B cell (primary cell): ENCODE results near the gene PRSS48. TPM values are rescaled to one million over a fixed set of nuclear protein-coding genes. Genes with fewer than 3 reads are reported as not detected.

Experiments used
- ATAC-seq: fragments of 200-7000 bp; cut with Tn5 transposase; one replicate; pipeline ENCODE4 v1.10.0; 2021; ENCODE audit warnings: low read depth, mild to moderate bottlenecking, moderate number of reproducible peaks, moderate library complexity
- CTCF ChIA-PET: fragments of 350-600 bp; sonication (Branson Sonifier 250); formaldehyde crosslinking; loops from one replicate; lab custom pipeline; 2021; ENCODE audit warnings: antibody characterized with exemption, inconsistent platforms; lab: Charles Lee
- POLR2A ChIA-PET: fragments of 350-600 bp; sonication (Branson Sonifier 250); formaldehyde crosslinking; loops from one replicate; lab custom pipeline; 2021; ENCODE audit warnings: antibody characterized with exemption; lab: Charles Lee
- DNase-seq: peaks from one replicate; pipeline ENCODE4 v3.0.0; 2013
- H2AFZ ChIP-seq: 2 replicates; pipeline ENCODE4 v1.6.1; 2012; ENCODE audit warnings: mild to moderate bottlenecking, low read depth, low read length; ENCODE audit not compliant: insufficient read depth, poor library complexity, severe bottlenecking
- H3K27ac ChIP-seq, 2 donors: 1 replicate in 1 of 2; 2 replicates in 1 of 2; pipeline ENCODE4 v1.5.1; 2012 to 2013; ENCODE audit warnings: low read length in 2 of 2, mild to moderate bottlenecking in 2 of 2, moderate library complexity in 1 of 2
- H3K27me3 ChIP-seq, 4 experiments: fragments of 200-600 bp in 1 of 4; sonication (generic) in 1 of 4; replicated peaks in 1 of 4; 1 replicate in 2 of 4; 2 replicates in 2 of 4; pipeline versions ENCODE4 v1.6.1 to v1.7.0; 2013 to 2016; ENCODE audit warnings: low read length in 3 of 4, mild to moderate bottlenecking in 2 of 4, mixed read lengths in 1 of 4, moderate library complexity in 1 of 4; ENCODE audit not compliant: insufficient read depth in 4 of 4, control insufficient read depth in 3 of 4; ENCODE audit errors: control extremely low read depth in 1 of 4
- H3K36me3 ChIP-seq, 2 experiments: replicated peaks in 1 of 2; 1 replicate in 1 of 2; 2 replicates in 1 of 2; pipeline versions ENCODE4 v1.6.1 to v1.7.1; 2013; ENCODE audit warnings: low read length in 1 of 2; ENCODE audit not compliant: insufficient read depth in 2 of 2, control insufficient read depth in 1 of 2; ENCODE audit errors: control extremely low read depth in 1 of 2, extremely low read depth in 1 of 2
- H3K4me1 ChIP-seq, 2 donors: fragments of 200-600 bp in 1 of 2; sonication (generic) in 1 of 2; 1 replicate in 1 of 2; 2 replicates in 1 of 2; pipeline versions ENCODE4 v1.5.1 to v1.6.1; 2013 to 2017; ENCODE audit warnings: low read length in 2 of 2; ENCODE audit not compliant: control insufficient read depth in 2 of 2, insufficient read depth in 2 of 2
- H3K4me2 ChIP-seq: replicated peaks from 2 replicates; pipeline ENCODE3; 2012; ENCODE audit warnings: mild to moderate bottlenecking, low read depth, low read length; ENCODE audit not compliant: poor library complexity, severe bottlenecking
- H3K4me3 ChIP-seq, 5 experiments: fragments of 200-600 bp in 1 of 5; sonication (generic) in 1 of 5; 1 replicate in 3 of 5; 2 replicates in 2 of 5; pipeline versions ENCODE4 v1.5.1 to v1.7.0; 2011 to 2016; ENCODE audit warnings: low read length in 4 of 5, mild to moderate bottlenecking in 4 of 5, low read depth in 2 of 5, control low read depth in 1 of 5, moderate library complexity in 1 of 5; ENCODE audit not compliant: insufficient read depth in 1 of 5; ENCODE audit errors: control extremely low read depth in 1 of 5, extremely low read depth in 1 of 5
- H3K79me2 ChIP-seq: fragments of 200-600 bp; sonication (generic); one replicate; pipeline ENCODE4 v1.6.0; 2016; ENCODE audit warnings: low read length; ENCODE audit not compliant: control insufficient read depth, insufficient read depth
- H3K9ac ChIP-seq: fragments of 200-600 bp; sonication (generic); 2 replicates; pipeline ENCODE4 v1.6.1; 2017; ENCODE audit warnings: mild to moderate bottlenecking, low read length, moderate library complexity
- H3K9me3 ChIP-seq, 3 donors: one replicate each; pipeline versions ENCODE4 v1.6.1 to v1.7.1; 2013; ENCODE audit warnings: low read length in 2 of 3; ENCODE audit not compliant: control insufficient read depth in 2 of 3, insufficient read depth in 1 of 3; ENCODE audit errors: control extremely low read depth in 1 of 3
- H4K20me1 ChIP-seq: 2 replicates; pipeline ENCODE4 v1.6.0; 2012; ENCODE audit warnings: mild to moderate bottlenecking, low read length; ENCODE audit not compliant: insufficient read depth, control insufficient read depth, poor library complexity, severe bottlenecking
- H3K27ac Mint-ChIP-seq: one replicate; pipeline ENCODE4 v1.8.0; 2021; ENCODE audit warnings: mixed read lengths
- H3K27me3 Mint-ChIP-seq: one replicate; pipeline ENCODE4 v1.8.0; 2021; ENCODE audit warnings: mixed read lengths
- H3K4me1 Mint-ChIP-seq: one replicate; pipeline ENCODE4 v1.8.0; 2021; ENCODE audit warnings: mixed read lengths
- H3K4me3 Mint-ChIP-seq: one replicate; pipeline ENCODE4 v1.8.0; 2021; ENCODE audit warnings: mixed read lengths
- H3K9me3 Mint-ChIP-seq: one replicate; pipeline ENCODE4 v1.8.0; 2022; ENCODE audit warnings: mixed read lengths; ENCODE audit not compliant: insufficient read depth
- CTCF ChIP-seq: fragments of 200-600 bp; IDR thresholded peaks from one replicate; pipeline ENCODE4 v1.8.0; 2022; ENCODE audit warnings: antibody characterized with exemption, mild to moderate bottlenecking
- EZH2 ChIP-seq: IDR thresholded peaks from 2 replicates; pipeline ENCODE4 v1.6.1; 2012; ENCODE audit warnings: borderline replicate concordance, low read depth, mild to moderate bottlenecking, moderate library complexity, low read length; ENCODE audit not compliant: insufficient read depth, poor library complexity, severe bottlenecking
- WGBS: methylation state at CpG from one replicate; pipeline ENCODE4 v1.1.5; 2013; ENCODE audit warnings: missing lambda C conversion rate; ENCODE audit not compliant: insufficient coverage; 5-methylcytosine and 5-hydroxymethylcytosine counted together
- intact Hi-C: fragments of 100-400 bp; cut with micrococcal nuclease; formaldehyde crosslinking; loops from one replicate; pipeline ENCODE4 v1.10.0; 2022
- polyA plus RNA-seq: library from polyadenylated mRNA; depleted of rRNA; stranded (reverse); fragments of >200 nt; gene quantifications from 2 replicates; pipeline ENCODE4 v1.2.3, GENCODE V29; 2012
- total RNA-seq, 2 donors: library from RNA; stranded (reverse); fragments of 120-200 nt in 1 of 2; gene quantifications; 1 replicate in 1 of 2; 2 replicates in 1 of 2; pipeline versions ENCODE4 v1.2.3 to v1.2.4, GENCODE V29; 2013 to 2022

Gene PRSS48
- total and polyA plus RNA-seq, 2 donors (not counting 1 experiment from before 2014, with no cell fraction given): not detected

DNA sequence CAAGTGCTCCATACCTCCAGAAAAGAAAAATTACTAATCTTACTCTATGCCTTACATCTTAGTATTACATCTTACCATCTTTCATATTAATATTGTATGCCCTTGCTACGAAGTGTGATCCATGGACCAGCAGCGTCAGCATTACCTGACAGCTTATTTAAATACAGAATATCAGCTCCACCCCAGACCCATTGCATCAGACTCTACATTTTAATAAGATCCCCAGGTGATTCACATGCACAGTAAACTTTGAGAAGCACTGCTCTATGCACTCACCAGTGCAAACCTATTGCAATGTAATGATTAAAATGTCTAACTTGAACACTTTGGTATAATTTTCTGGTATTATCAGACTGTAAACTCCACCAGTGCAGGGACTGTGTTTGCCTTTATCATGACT lies 62.5 kb downstream of the PRSS48 start:
- POLR2A ChIA-PET: no interaction called here
- Histone ChIP-seq H3K9ac (no peak overlapping the region), H4K20me1 (no peaks in the 10 kb centered on the region), H3K4me2 (no peak overlapping the region), H2AFZ (no peak overlapping the region), H3K79me2 (no peaks in the 10 kb centered on the region), H3K4me1 (no peaks in the 10 kb centered on the region), H3K4me3 (no peak overlapping the region), H3K27me3 (peaks cover 0 to 4% (median under 1%) of the 10 kb centered on the region in 4 experiments), H3K27ac (no peak overlapping the region), H3K36me3 (no peaks in the 10 kb centered on the region), H3K9me3 (no peaks in the 10 kb centered on the region)
- DNase-seq (no peak), ATAC-seq (no peak)
- 91% methylated on average over 2 of the region's 2 CpGs for WGBS
- Mint-ChIP-seq H3K4me3 (no peak overlapping the region), H3K27ac (no peak overlapping the region), H3K4me1 (no peaks in the 10 kb centered on the region), H3K9me3 (no peaks in the 10 kb centered on the region), H3K27me3 (peaks cover 3% of the 10 kb centered on the region)
- CTCF ChIA-PET: no interaction called here
- TF ChIP-seq EZH2 (no peak), CTCF (no peak)
- intact Hi-C loops: no loop called here

DNA sequence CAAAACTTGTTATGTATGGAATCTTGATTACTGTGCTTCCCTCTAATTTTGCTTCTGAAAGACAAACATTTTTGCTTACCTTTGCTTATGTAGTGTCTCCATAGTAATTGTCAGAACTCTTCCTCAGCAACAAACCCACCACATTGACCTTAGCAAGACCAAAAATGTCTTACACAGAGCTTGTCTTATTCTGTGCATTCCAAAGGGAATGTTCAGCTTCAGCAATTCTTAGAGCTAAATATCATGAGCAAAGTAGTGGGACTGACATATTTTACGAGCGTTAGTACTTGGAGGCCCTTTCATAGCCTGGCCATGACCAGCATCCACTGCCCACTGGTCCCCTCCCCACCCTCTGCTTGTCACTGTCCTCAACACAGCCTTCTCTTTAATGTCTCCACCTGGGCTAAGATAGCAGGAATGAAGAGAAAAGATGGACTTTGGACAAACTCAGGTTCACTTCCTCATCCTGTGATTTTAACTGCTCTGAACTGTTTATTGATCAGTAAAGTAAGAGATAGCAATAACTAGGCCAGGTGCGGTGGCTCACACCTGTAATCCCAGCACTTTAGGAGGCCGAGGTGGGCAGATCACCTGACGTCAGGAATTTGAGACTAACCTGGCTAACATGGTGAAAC lies 63.9 kb downstream of the PRSS48 start:
- DNase-seq (no peak), ATAC-seq (no peak)
- no peak overlapping the region for H3K27ac Mint-ChIP-seq
- no peaks in the 10 kb centered on the region for H3K9me3 Mint-ChIP-seq
- intact Hi-C loops: no loop called here
- no peak overlapping the region for H3K4me2 ChIP-seq
- H2AFZ ChIP-seq: no peak overlapping the region
- ChIA-PET CTCF (no interaction called here), POLR2A (no interaction called here)
- no peaks in the 10 kb centered on the region for H3K4me1 ChIP-seq
- WGBS: 100% methylated on average over 2 of the region's 5 CpGs
- H3K9ac ChIP-seq: no peak overlapping the region
- H3K9me3 ChIP-seq: no peaks in the 10 kb centered on the region
- H3K27me3 ChIP-seq: peaks cover 0 to 7% (median 0%) of the 10 kb centered on the region in 4 experiments
- H3K4me3 Mint-ChIP-seq: no peak overlapping the region
- H4K20me1 ChIP-seq: no peaks in the 10 kb centered on the region
- H3K36me3 ChIP-seq: no peaks in the 10 kb centered on the region
- TF ChIP-seq CTCF (no peak), EZH2 (no peak)
- H3K27ac ChIP-seq: no peak overlapping the region
- peaks cover 6% of the 10 kb centered on the region for H3K27me3 Mint-ChIP-seq
- H3K4me3 ChIP-seq: no peak overlapping the region
- H3K4me1 Mint-ChIP-seq: no peaks in the 10 kb centered on the region
- H3K79me2 ChIP-seq: no peaks in the 10 kb centered on the region
